Activated gamma-delta T cell treated with anti-CD3 and anti-CD28 coated beads, Interleukin-2, amount 50 U/mL, for 16 hours (primary cell): ENCODE data around the gene IREB2.
"Not testable (repeated sequence)": the region's sequence is repeated elsewhere in the genome, so short reads cannot be mapped to it uniquely, and the experiment has no call there.

Source experiments
- DNase-seq: peaks from one replicate; pipeline ENCODE4 v3.0.0-alpha.2; 2020; ENCODE audit warnings: low read depth

Gene IREB2

DNA sequence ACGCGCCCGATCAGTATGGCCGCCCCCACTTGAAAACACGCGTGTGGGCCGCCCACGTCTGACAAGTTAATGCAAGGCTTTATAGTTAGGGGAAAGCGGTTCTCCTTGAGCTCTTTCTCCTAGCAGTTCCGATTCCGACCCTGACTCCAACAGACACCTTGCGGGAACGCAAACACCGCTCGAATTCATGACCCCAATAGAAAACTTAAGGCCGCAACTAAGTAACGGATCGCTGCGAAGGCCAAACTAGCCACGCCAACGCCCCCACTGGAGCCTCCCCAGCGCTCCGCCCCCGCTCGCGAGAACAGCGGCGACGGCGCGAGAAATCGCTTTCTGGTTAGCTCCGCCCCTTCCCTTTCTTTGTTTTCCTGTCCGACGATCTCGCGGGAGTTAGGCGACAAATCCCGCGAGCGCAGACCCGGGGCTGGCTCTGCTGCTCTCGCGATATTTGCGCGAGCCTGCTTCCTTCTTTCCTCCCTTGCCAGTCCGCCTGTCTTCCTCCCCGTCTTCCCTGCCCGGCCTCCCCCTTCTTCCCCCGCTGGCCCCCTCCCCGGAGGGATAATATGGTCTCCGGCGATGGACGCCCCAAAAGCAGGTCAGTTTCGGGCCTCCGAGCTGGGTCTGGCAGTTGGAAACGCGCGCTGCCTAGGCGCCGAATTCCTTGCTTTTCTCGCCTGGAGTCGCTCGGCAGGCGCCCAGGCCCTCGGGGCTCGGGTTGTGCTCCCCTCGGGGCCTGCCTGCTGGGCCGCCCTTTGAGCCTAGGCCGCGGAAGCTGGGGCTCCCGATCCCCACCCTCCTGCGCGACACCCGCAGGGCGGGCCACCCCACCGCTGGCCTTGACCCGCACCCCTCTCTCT lies at the start of gene IREB2:
Gene IREB2, plus strand, starts transcription at position 455 of the 857 bp plus-strand sequence. Its CDS starts 122 bp downstream, at position 577.
- DNase-seq: peak; percentile 96

- DNase-seq: no peak
Measured at GRCh38 chr15:78388865-78389264, 49.2 kb upstream of the IREB2 start.

GRCh38 chr15:78389322-78389721 lies 48.7 kb upstream of the IREB2 start:
- no peak for DNase-seq

- no peak for DNase-seq
Measured at GRCh38 chr15:78389738-78390137, 48.3 kb upstream of the IREB2 start.

- DNase-seq: no peak
Measured at GRCh38 chr15:78390242-78390641, 47.8 kb upstream of the IREB2 start.

DNA sequence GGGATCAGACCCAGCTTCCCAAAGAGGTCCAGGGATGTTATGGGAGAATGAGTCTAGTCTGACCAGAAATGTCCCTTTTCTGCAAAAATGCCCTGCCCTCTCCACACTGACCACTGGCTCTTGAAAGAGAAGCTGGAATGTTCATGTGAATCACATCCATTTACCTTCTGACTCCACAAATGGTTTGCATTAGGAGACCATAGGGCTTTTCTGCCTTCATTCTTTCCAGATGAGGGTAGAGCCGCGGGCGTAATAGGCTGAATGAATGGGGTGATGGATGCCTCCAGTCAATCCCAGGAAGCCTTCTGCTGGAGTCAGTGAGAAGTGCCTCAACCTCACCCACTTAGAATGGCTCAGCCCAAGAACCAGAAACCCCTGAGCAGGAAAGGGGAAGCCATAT lies 47.2 kb upstream of the IREB2 start:
- DNase-seq: no peak

DNA sequence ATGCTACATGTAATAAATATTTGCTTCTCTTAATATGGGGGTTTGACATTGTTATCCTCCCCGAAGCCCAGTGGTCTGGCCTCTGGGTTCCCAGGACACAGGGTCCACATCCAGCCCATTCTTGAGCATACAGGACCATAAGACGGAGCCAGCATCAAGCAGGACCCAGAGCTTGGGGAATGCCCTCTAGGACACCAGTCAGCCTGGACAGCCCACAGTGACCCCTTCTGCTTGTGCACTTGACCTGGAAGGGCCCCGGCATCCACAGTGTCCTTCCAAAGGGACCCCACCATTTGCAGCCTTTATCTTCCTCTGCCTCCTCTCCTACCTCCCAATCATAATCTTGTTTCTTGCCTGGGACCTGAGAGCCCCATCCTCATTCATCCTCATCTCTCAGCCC lies 46.2 kb upstream of the IREB2 start:
- DNase-seq: no peak

DNA sequence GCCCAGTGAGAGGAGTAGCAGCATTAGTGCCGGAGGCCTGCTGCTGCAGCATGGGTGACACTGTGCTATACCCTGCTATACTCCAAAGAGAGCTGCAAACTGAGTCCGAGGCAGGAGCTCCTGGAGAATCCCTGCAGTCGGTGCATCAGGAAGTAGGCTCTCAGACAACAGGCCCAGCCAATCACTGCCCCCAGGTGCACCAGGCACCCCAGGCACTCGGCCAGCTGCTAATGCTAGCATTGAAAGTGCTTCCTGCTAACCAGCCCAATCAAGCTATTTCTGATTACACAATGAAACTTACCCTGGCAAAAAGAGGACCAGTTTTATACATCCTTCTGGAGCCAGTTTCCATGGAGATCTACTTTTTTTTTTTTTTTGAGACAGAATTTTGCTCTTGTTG lies 45.6 kb upstream of the IREB2 start:
- DNase-seq: no peak

- DNase-seq: no peak
Measured at GRCh38 chr15:78393137-78393536, 44.9 kb upstream of the IREB2 start.

DNA sequence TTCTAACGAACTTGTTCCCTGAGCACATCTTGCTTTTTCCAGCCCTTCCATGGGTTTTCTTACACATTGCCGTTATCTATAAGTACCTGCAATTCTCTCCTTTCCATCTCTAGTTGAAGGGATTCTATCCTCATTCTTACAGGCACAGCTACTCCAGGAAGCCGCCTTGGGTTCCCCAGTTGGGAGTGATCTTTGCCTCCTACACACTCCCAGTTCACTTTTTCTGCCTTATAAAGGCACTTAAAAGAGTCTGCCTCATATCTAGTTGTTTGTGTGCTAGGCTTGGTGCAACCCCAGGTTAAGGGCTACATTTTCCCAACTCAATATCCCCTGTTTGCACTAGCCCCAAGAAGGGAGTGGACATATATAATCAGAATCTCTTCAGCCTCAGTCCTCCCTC lies 44.0 kb upstream of the IREB2 start:
- no peak for DNase-seq

- DNase-seq: no peak
Measured at GRCh38 chr15:78394981-78395616, 42.9 kb upstream of the IREB2 start.

DNA sequence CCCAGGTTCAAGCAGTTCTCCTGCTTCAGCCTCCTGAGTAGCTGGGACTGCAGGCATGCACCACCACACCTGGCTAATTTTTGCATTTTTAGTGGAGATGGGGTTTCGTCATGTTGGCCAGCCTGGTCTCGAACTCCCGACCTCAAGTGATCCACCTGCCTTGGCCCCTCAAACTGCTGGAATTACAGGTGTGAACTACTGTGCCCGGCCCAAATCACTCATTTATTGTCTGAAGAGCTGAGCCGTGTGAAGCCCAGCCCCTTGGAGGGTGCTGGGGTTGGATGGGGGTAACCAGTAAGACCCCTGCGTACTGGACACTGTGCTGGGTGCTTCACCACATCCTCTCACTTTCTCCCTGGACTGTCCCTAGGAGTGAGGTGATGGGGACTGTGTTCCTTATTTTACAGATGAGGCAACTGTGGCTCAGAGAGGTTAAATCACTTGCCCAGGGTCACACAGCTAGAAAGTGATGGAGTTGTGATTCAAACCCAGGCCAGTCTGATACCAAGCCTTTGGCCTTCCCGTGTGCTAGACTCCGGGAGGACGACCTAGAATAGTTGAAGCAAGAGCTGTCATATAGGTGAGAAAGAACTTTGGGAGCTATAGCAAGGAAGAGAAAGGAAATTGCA lies 41.7 kb upstream of the IREB2 start:
- DNase-seq: no peak

DNA sequence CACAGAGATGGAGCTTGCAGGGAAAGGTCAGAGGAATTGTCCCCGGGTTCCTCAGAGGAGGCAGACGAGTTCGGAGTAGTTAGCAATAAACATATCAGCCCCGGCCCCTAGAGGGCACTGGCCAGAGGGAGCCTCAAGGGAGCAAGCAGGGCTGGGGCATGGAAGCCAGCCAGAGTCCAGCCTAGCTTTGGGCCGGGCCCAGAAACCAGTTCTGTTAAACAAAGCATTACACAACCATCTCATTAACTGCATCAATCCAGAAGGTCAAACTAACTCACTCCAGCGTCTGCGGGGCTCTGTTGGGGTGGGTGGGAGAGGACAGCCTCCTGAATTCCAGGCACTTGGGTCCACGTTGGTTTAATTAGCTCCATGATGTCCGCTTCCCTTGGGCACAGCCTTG lies 41.0 kb upstream of the IREB2 start:
- DNase-seq: no peak

DNA sequence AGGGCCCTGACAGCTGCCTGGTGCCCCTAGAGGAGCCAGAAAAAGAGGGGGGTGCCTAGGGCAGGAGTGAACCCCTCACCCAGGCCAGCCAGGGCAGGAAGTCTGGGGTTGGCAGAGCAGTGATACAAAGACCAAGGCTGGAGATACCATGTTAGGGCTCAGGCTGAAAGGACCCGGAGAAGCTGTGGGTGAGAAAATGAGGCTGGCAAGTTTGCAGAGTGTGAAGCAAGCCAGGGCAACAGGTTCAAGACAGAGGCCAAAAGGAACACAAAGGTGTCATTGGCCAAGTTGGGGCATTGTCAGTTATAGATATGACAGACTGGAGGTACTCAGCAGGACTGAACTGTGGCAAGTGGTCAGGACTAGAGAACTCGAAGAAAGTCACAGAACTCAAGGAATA lies 40.6 kb upstream of the IREB2 start:
- DNase-seq: no peak

GRCh38 chr15:78398076-78398825 lies 39.8 kb upstream of the IREB2 start:
- DNase-seq: no peak

- DNase-seq: no peak
Measured at GRCh38 chr15:78399091-78399490, 38.9 kb upstream of the IREB2 start.

GRCh38 chr15:78402061-78402610 lies 35.9 kb upstream of the IREB2 start:
- no peak for DNase-seq

DNA sequence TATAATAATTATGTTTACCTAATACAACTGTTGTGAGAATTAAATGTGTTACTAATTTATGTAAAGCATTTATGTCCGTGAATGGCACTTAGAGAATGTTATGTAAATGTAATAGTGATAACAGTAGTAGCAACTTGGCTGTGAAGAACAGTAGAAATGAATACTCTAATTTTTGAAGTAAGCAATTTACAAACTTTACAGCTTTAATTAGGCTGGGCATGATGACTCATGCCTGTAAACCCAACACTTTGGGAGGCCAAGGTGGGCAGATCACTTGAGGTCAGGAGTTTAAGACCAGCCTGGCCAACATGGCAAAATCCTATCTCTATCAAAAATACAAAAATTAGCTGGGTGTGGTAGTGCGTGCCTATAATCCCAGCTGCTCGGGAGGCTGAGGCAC lies 33.9 kb upstream of the IREB2 start:
- DNase-seq: no peak

DNA sequence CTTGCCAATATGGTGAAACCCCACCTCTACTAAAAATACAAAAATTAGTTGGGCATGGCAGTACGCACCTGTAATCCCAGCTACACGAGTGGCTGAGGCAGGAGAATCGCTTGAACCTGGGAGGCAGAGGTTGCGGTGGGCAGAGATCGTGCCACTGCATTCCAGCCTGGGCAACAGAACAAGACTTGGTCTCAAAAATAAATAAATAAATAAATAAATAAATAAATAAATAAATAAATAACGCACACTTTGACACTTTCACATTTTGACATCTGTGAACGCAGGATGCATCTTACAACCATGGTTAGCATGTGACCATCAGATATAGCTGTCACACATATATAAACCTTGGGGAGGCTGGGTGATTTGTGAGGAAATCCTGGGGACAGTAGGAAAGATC lies 33.2 kb upstream of the IREB2 start:
- DNase-seq: not testable (repeated sequence)

- no peak for DNase-seq
Measured at GRCh38 chr15:78405336-78405924, 32.6 kb upstream of the IREB2 start.

- no peak for DNase-seq
Measured at GRCh38 chr15:78406016-78406585, 31.9 kb upstream of the IREB2 start.
